K562 (cell line): ENCODE data around the gene PCOLCE2. TPM values are rescaled to one million over a fixed set of nuclear protein-coding genes. Genes with fewer than 3 reads are reported as not detected.

ENCODE experiments used
- ATAC-seq: fragments of 200-7000 bp; cut with Tn5 transposase; 3 replicates; pipeline ENCODE4 v1.9.1; 2020; ENCODE audit warnings: moderate library complexity
- BruUV-seq: library from RNA; stranded (reverse); fragments of 400-500 nt; replicated peaks from 2 replicates; lab custom pipeline; 2021; lab: Mats Ljungman, UMichigan
- CTCF ChIA-PET: fragments of 300-600 bp; formaldehyde crosslinking; extraction: SDS; loops from one replicate; lab custom pipeline; 2021; ENCODE audit warnings: low intra/inter-chr PET ratio; lab: Yijun Ruan, JAX
- POLR2A ChIA-PET: fragments of 300-600, 350-650 bp; sonication (Branson Sonifier 250); formaldehyde crosslinking; extraction: SDS; loops from one replicate; lab custom pipeline; 2021; ENCODE audit warnings: antibody characterized with exemption, inconsistent platforms; lab: Yijun Ruan, JAX
- DNase-seq, 4 experiments: peaks; one replicate each; pipeline versions ENCODE4 v3.0.0 to v3.0.0-alpha.2; 2011 to 2018; ENCODE audit warnings: low spot score in 3 of 4, mixed read lengths in 3 of 4; ENCODE audit errors: extremely low read depth in 1 of 4
- FAIRE-seq: peaks from 2 replicates; lab custom pipeline; 2011; peaks lifted over from hg19 to GRCh38; lab: Jason Lieb, UNC
- H2AFZ ChIP-seq: 2 replicates; pipeline ENCODE4 v1.6.0; 2011; ENCODE audit warnings: low read depth, low read length, control low read depth, inconsistent platforms
- H3K27ac ChIP-seq: fragments of 200-600 bp; 3 replicates; pipeline ENCODE4 v1.8.0; 2011; ENCODE audit warnings: low read depth, mild to moderate bottlenecking, control low read depth, inconsistent platforms, low read length, moderate library complexity, mixed read lengths; ENCODE audit errors: extremely low read depth
- H3K27me3 ChIP-seq, 2 experiments: fragments of 300-600 bp in 1 of 2; 2 replicates in 1 of 2; 3 replicates in 1 of 2; pipeline versions ENCODE4 v1.6.0 to v1.8.0; 2011; ENCODE audit warnings: inconsistent platforms in 2 of 2, low read length in 2 of 2, mild to moderate bottlenecking in 1 of 2, mixed read lengths in 1 of 2, moderate library complexity in 1 of 2; ENCODE audit not compliant: control insufficient read depth in 2 of 2, insufficient read depth in 2 of 2
- H3K36me3 ChIP-seq: fragments of 300-600 bp; 3 replicates; pipeline ENCODE4 v1.8.0; 2011; ENCODE audit warnings: mild to moderate bottlenecking, low read length, inconsistent platforms; ENCODE audit not compliant: control insufficient read depth, insufficient read depth
- H3K4me1 ChIP-seq, 2 experiments: fragments of 200-600 bp in 1 of 2; replicated peaks in 1 of 2; 2 replicates in 1 of 2; 3 replicates in 1 of 2; pipeline versions ENCODE4 v1.5.1 to v1.8.0; 2011; ENCODE audit warnings: inconsistent platforms in 2 of 2, low read length in 2 of 2, mild to moderate bottlenecking in 1 of 2, mixed read lengths in 1 of 2, moderate library complexity in 1 of 2; ENCODE audit not compliant: control insufficient read depth in 2 of 2, insufficient read depth in 2 of 2
- H3K4me2 ChIP-seq: 2 replicates; pipeline ENCODE4 v1.6.1; 2011; ENCODE audit warnings: low read length, control low read depth, inconsistent platforms, mixed read lengths; ENCODE audit not compliant: insufficient read depth
- H3K4me3 ChIP-seq: fragments of 200-600 bp; sonication (generic), shearing (Covaris generic); 2 replicates; pipeline ENCODE4 v1.5.1; 2016; ENCODE audit warnings: control low read depth, inconsistent platforms
- H3K79me2 ChIP-seq: fragments of 200-600 bp; 3 replicates; pipeline ENCODE4 v1.8.0; 2011; ENCODE audit warnings: low read length, inconsistent platforms; ENCODE audit not compliant: control insufficient read depth, insufficient read depth
- H3K9ac ChIP-seq, 2 experiments: 2 replicates each; pipeline versions ENCODE4 v1.6.0 to v1.6.1; 2011; ENCODE audit warnings: low read depth in 2 of 2, low read length in 2 of 2, control low read depth in 1 of 2, inconsistent platforms in 1 of 2, mild to moderate bottlenecking in 1 of 2, mixed read lengths in 1 of 2; ENCODE audit not compliant: insufficient read depth in 1 of 2
- H3K9me1 ChIP-seq: one replicate; pipeline ENCODE4 v1.6.0; 2011; ENCODE audit warnings: inconsistent platforms, mild to moderate bottlenecking, low read length, moderate library complexity; ENCODE audit not compliant: control insufficient read depth, insufficient read depth
- H3K9me3 ChIP-seq: replicated peaks from 2 replicates; pipeline ENCODE4 v1.5.1; 2011; ENCODE audit warnings: low read depth, low read length, inconsistent platforms; ENCODE audit not compliant: control insufficient read depth, insufficient read depth
- H4K20me1 ChIP-seq: replicated peaks from 2 replicates; pipeline ENCODE4 v1.6.1; 2011; ENCODE audit warnings: low read length, inconsistent platforms, mixed read lengths; ENCODE audit not compliant: control insufficient read depth, insufficient read depth
- CCAR2 ChIP-seq: fragments of 200-400 bp; formaldehyde crosslinking; IDR thresholded peaks from 2 replicates; pipeline ENCODE4 v1.6.1; 2017; ENCODE audit warnings: mild to moderate bottlenecking, low read depth, low read length
- POLR2AphosphoS5 ChIP-seq: IDR thresholded peaks from 2 replicates; pipeline ENCODE4 v1.6.1; 2011; ENCODE audit warnings: mild to moderate bottlenecking, low read depth, low read length, moderate library complexity; ENCODE audit not compliant: control insufficient read depth, insufficient read depth
- RBM34 ChIP-seq: fragments of 200-400 bp; formaldehyde crosslinking; IDR thresholded peaks from 2 replicates; pipeline ENCODE4 v1.6.1; 2018; ENCODE audit warnings: low read length, borderline replicate concordance; ENCODE audit not compliant: insufficient read depth
- ZNF668 ChIP-seq: fragments of 250-450 bp; sonication (Bioruptor Pico); IDR thresholded peaks from 2 replicates; pipeline ENCODE4 v1.8.0; 2022; ENCODE audit warnings: mild to moderate bottlenecking, inconsistent platforms
- WGBS: fragments of 100-300 bp; shearing (Covaris generic); methylation state at CpG from one replicate; pipeline ENCODE4 v1.1.6; 2016; ENCODE audit warnings: low coverage, mixed read lengths; ENCODE audit not compliant: insufficient coverage; ENCODE audit errors: missing lambda C conversion rate; 5-methylcytosine and 5-hydroxymethylcytosine counted together
- in situ Hi-C: fragments of 300-500 bp; cut with MboI; formaldehyde crosslinking; loops from 4 replicates; pipeline ENCODE4 v1.15.0; 2018; ENCODE audit warnings: inconsistent platforms, mixed read lengths
- intact Hi-C: fragments of 100-400 bp; cut with micrococcal nuclease; formaldehyde crosslinking; loops from 2 replicates; pipeline ENCODE4 v1.14.2; 2022
- polyA plus RNA-seq, 8 experiments: library from polyadenylated mRNA; depleted of rRNA in 4 of 8; stranded (reverse) in 5 of 8; unstranded in 3 of 8; fragments of >200 nt; fragmentation: Nextera tagmentation in 2 of 8; fragmentation: Illumina TruSeq in 1 of 8; extraction: Ambion mirVana in 2 of 8; extraction: Trizol in 1 of 8; gene quantifications; 2 replicates each; pipeline versions ENCODE4 v1.2.1 to v1.2.3, GENCODE V29; 2011 to 2014; ENCODE audit warnings: inconsistent platforms in 1 of 8, missing spikeins in 1 of 8
- total RNA-seq, 7 experiments: library from RNA; depleted of rRNA in 6 of 7; stranded (reverse); fragments of >200 nt in 6 of 7; fragmentation: Illumina TruSeq in 2 of 7; extraction: Trizol in 2 of 7; gene quantifications; 2 replicates each; pipeline versions ENCODE4 v1.2.1 to v1.2.3, GENCODE V29; 2011 to 2021; ENCODE audit warnings: low replicate concordance in 1 of 7
- TF ChIP-seq, protein P1 (sequence below), 2 experiments: fragments of 450-650 bp in 1 of 2; sonication (generic) in 1 of 2; formaldehyde crosslinking in 1 of 2; IDR thresholded peaks in 1 of 2; conservative IDR thresholded peaks in 1 of 2; 2 replicates each; pipeline versions ENCODE4 v1.6.1 to v1.8.1; 2016 to 2023; ENCODE audit warnings: mild to moderate bottlenecking in 2 of 2, moderate library complexity in 2 of 2, inconsistent platforms in 1 of 2, missing genetic modification reagents in 1 of 2

The PCOLCE2 gene
- total and polyA plus RNA-seq, 9 of the 15 experiments (the other 6 are each of a cell fraction or from before 2014, with no cell fraction given), result 0.18 to 1.2 (median 0.65) TPM

DNA sequence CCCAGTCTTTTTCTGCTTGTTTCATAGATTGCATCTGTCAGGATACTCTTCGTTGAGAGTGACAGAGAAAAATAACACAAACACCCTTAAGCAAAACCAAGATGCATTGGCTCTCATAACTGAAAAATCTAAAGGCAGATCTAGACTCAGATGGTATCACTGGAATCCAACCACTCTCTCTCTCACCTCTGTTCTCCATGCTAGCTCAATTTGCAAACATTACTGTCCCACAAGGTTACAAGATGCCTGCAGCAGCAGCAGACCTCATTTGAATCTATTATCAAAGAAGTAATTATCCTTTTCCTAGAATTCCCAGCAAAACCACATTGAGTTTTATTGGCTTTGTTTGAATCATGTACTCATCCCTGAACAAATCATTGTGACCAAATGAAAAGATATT lies 19.1 kb upstream of the PCOLCE2 start:
- no TSS peak for BruUV-seq
- no peaks in the 10 kb centered on the region; a peak in 2 of 5 replicates for H3K4me1 ChIP-seq
- no peaks in the 10 kb centered on the region for H3K9me1 ChIP-seq
- ChIA-PET CTCF (no interaction called here), POLR2A (interaction anchor here (0.6 kb wide), 1 partner anchor 15 kb away, joined by 3 read pairs; no protein-coding TSS in a partner anchor)
- no peak overlapping the region for H3K9ac ChIP-seq
- FAIRE-seq (no peak), DNase-seq (no peak), ATAC-seq (no peak)
- 16% methylated on average over 1 of the region's 1 CpG for WGBS
- no peaks in the 10 kb centered on the region for H3K9me3 ChIP-seq
- TF ChIP-seq CCAR2 (no peak), POLR2AphosphoS5 (no peak), ZNF668 (no peak), RBM34 (no peak)
- TF ChIP-seq, protein P1, sequence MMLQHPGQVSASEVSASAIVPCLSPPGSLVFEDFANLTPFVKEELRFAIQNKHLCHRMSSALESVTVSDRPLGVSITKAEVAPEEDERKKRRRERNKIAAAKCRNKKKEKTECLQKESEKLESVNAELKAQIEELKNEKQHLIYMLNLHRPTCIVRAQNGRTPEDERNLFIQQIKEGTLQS (IDR thresholded peaks at IDR 0.05), result no peak
- TF ChIP-seq, protein P1 (CRISPR knock-in tag; conservative IDR thresholded peaks at IDR 0.05), result no peak
- 0 out of 5 replicates have a peak, but pooled peaks cover 0 to 3% of the 10 kb centered on the region in 2 experiments for H3K27me3 ChIP-seq
- no peak overlapping the region for H3K27ac ChIP-seq
- intact Hi-C loops, result loop anchor here (5.0 kb wide), 1 partner anchor 61 kb away; no protein-coding TSS in a partner anchor
- no peaks in the 10 kb centered on the region for H3K36me3 ChIP-seq
- in situ Hi-C loops, result loop anchor here (10.0 kb wide), 1 partner anchor 323 kb away; no protein-coding TSS in a partner anchor
- no peak overlapping the region for H2AFZ ChIP-seq
- H3K79me2 ChIP-seq, result no peaks in the 10 kb centered on the region
- H3K4me2 ChIP-seq, result no peak overlapping the region
- H3K4me3 ChIP-seq, result no peak overlapping the region
- H4K20me1 ChIP-seq, result no peaks in the 10 kb centered on the region
